ENCODE measurements around the gene REM2. TPM values are rescaled to one million over a fixed set of nuclear protein-coding genes. Genes with fewer than 3 reads are reported as not detected.
"Not testable (repeated sequence)": the region's sequence is repeated elsewhere in the genome, so short reads cannot be mapped to it uniquely, and the experiment has no call there.

The REM2 gene
- total RNA-seq, 2 experiments from 2014 or later: 0.98 to 1.2 TPM

DNA sequence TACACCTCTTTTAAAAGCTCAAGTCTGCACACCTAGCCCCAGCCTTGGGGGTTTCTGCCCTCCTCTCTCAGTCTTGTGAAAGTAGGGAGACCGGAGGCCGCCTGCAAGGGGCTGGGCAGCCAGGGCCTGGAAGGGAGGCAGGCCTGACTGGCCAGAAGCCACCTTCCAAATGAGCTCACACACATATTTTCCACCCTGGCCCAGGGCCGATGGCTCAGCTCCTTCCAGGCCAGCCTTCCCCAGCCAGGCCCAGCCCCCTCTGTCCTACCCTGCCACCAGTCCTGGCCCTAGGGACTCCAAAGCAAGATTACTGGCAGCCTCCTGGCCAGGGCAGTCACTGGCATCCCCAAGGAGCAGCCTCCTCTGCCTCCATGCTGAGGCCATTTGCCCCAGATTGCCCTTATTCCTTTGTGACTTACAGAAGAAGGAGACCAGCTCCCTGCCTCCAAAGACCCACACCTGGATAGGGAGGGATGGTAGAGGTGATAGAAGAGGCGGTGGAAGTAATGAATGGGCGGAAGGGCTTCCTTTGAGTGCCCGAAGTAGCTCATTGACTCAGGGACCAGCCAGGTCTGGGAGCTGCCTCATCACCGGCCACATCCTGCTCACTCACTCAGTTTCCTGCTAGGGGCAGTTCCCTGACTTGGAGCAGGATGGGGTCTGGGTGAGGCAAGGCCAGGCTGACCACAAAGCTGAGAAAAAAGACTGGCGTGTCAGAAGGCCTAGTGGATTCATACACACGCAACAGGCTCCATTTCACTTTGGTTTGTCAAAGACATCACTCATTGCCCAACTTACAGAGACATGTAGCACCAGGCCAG, 31.9 kb upstream of the REM2 start:
- peak; percentile 76 for DNase-seq
- H3K9me3 Mint-ChIP-seq: no peaks in the 10 kb centered on the region
- H3K4me1 Mint-ChIP-seq: peaks cover 37% of the 10 kb centered on the region
- no peak overlapping the region for H3K4me3 Mint-ChIP-seq
- ChIA-PET POLR2A (interaction anchor here (0.7 to 3.2 kb wide), 9 partner anchors 12 to 291 kb away, joined by 3 to 17 read pairs (median 5); partner anchors contain the start of genes LRP10, MRPL52, OXA1L and RBM23), CTCF (interaction anchor here (0.8 to 7.9 kb wide), 18 partner anchors 12 to 295 kb away, joined by 3 to 195 read pairs (median 10); partner anchors contain the start of genes DAD1, LRP10 and MMP14)
- H3K36me3 Mint-ChIP-seq (ENCODE audit: low read depth): peaks cover under 1% of the 10 kb centered on the region
- H3K27ac Mint-ChIP-seq: peak overlapping the region; percentile 63
- H3K27me3 Mint-ChIP-seq: peaks cover 19% of the 10 kb centered on the region

DNA sequence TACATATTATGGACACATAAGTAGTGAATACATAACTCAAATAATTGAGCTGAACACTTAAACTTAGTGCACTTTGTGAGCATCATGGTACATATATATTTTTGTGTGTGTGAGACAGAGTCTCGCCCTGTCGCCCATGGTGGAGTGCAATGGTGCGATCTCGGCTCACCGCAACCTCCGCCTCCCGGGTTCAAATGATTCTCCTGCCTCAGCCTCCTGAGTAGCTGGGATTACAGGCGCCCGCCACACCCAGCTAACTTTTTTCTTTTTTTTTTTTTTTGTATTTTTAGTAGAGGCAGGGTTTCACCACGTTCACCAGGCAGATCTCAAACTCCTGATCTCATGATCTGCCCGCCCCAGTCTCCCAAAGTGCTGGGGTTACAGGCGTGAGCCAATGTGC, 30.8 kb upstream of the REM2 start:
- CTCF ChIA-PET: interaction anchor here (0.6 to 7.9 kb wide), 32 partner anchors 11 to 296 kb away, joined by 3 to 195 read pairs (median 6); partner anchors contain the start of genes ABHD4, DAD1, HAUS4 and LRP10

GRCh38 chr14:22852599-22852939, 30.5 kb upstream of the REM2 start:
- H3K36me3 Mint-ChIP-seq (ENCODE audit: low read depth): peaks cover 3% of the 10 kb centered on the region
- no peak overlapping the region for H3K4me3 Mint-ChIP-seq
- DNase-seq: no peak
- POLR2A ChIA-PET: interaction anchor here (1.1 to 3.2 kb wide), 4 partner anchors 18 to 294 kb away, joined by 3 to 16 read pairs (median 6); partner anchors contain the start of genes LRP10 and RBM23
- CTCF ChIA-PET: interaction anchor here (0.6 to 7.9 kb wide), 33 partner anchors 11 to 689 kb away, joined by 3 to 195 read pairs (median 6); partner anchors contain the start of genes ABHD4, DAD1, HAUS4 and LRP10
- H3K9me3 Mint-ChIP-seq: no peaks in the 10 kb centered on the region
- peak overlapping the region; percentile 44 for H3K27ac Mint-ChIP-seq
- peaks cover 23% of the 10 kb centered on the region for H3K27me3 Mint-ChIP-seq
- peaks cover 43% of the 10 kb centered on the region for H3K4me1 Mint-ChIP-seq

More for the DNA sequence above, 30.8 kb upstream of the REM2 start:
- not testable (repeated sequence) for DNase-seq; H3K36me3 Mint-ChIP-seq (ENCODE audit: low read depth); H3K27ac Mint-ChIP-seq; H3K4me3 Mint-ChIP-seq; H3K9me3 Mint-ChIP-seq
- POLR2A ChIA-PET: interaction anchor here (1.1 to 3.2 kb wide), 4 partner anchors 19 to 294 kb away, joined by 3 to 16 read pairs (median 6); partner anchors contain the start of genes LRP10 and RBM23
- peaks cover 39% of the 10 kb centered on the region for H3K4me1 Mint-ChIP-seq
- H3K27me3 Mint-ChIP-seq: peaks cover 19% of the 10 kb centered on the region

- ChIA-PET CTCF (interaction anchor here (0.6 to 7.9 kb wide), 37 partner anchors 7 to 690 kb away, joined by 3 to 195 read pairs (median 6); partner anchors contain the start of genes ABHD4, DAD1, HAUS4 and LRP10), POLR2A (interaction anchor here (0.6 to 3.2 kb wide), 6 partner anchors 18 to 295 kb away, joined by 3 to 16 read pairs (median 4); partner anchors contain the start of genes LRP10, MRPL52 and RBM23)
- Mint-ChIP-seq H3K27ac (peak overlapping the region; percentile 44), H3K27me3 (peaks cover 23% of the 10 kb centered on the region), H3K36me3 (ENCODE audit: low read depth) (peaks cover 3% of the 10 kb centered on the region), H3K4me1 (peaks cover 46% of the 10 kb centered on the region), H3K9me3 (no peaks in the 10 kb centered on the region), H3K4me3 (peak overlapping the region; percentile 68)
- peak; percentile 90 for DNase-seq
Observed at GRCh38 chr14:22852940-22853767, 29.9 kb upstream of the REM2 start.

GRCh38 chr14:22854296-22854695, 28.7 kb upstream of the REM2 start:
- peaks cover 21% of the 10 kb centered on the region for H3K27me3 Mint-ChIP-seq
- H3K36me3 Mint-ChIP-seq (ENCODE audit: low read depth); H3K9me3 Mint-ChIP-seq; DNase-seq; H3K4me3 Mint-ChIP-seq; H3K27ac Mint-ChIP-seq: not testable (repeated sequence)
- ChIA-PET CTCF (interaction anchor here (0.6 to 7.9 kb wide), 32 partner anchors 9 to 940 kb away, joined by 3 to 195 read pairs (median 5); partner anchors contain the start of genes DAD1, LRP10, MMP14 and MRPL52), POLR2A (interaction anchor here (0.7 to 2.1 kb wide), 5 partner anchors 17 to 297 kb away, joined by 3 to 7 read pairs (median 5); no protein-coding TSS in a partner anchor)
- peaks cover 54% of the 10 kb centered on the region for H3K4me1 Mint-ChIP-seq

GRCh38 chr14:22854963-22855724, 27.9 kb upstream of the REM2 start:
- H3K9me3 Mint-ChIP-seq: no peaks in the 10 kb centered on the region
- H3K4me3 Mint-ChIP-seq: no peak overlapping the region
- no peak overlapping the region for H3K27ac Mint-ChIP-seq
- peaks cover 19% of the 10 kb centered on the region for H3K27me3 Mint-ChIP-seq
- CTCF ChIA-PET: interaction anchor here (0.7 to 7.9 kb wide), 32 partner anchors 8 to 941 kb away, joined by 3 to 195 read pairs (median 4); partner anchors contain the start of genes DAD1, LRP10, MMP14 and MRPL52
- peaks cover 54% of the 10 kb centered on the region for H3K4me1 Mint-ChIP-seq
- DNase-seq: no peak
- H3K36me3 Mint-ChIP-seq (ENCODE audit: low read depth): peaks cover 3% of the 10 kb centered on the region
- POLR2A ChIA-PET: interaction anchor here (0.7 to 2.1 kb wide), 8 partner anchors 16 to 299 kb away, joined by 3 to 7 read pairs (median 3); no protein-coding TSS in a partner anchor

DNA sequence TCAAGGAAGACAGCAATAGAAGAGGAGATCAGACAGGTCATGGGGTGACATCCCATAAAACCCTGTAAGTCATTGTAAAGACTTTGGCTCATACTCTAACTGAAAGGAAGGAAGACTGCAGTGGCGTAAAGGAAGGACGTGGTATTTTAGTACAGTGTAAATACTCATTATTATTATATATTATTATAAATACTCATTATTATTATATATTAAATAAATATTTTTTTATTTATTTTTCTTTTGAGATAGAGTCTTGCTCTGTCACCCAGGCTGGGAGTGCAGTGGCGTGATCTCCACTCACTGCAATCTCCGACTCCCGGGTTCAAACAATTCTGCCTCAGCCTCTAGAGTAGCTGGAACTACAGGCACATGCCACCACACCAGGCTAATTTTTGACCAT, 26.6 kb upstream of the REM2 start:
- H3K9me3 Mint-ChIP-seq: peaks cover 2% of the 10 kb centered on the region
- POLR2A ChIA-PET: no interaction called here
- H3K36me3 Mint-ChIP-seq (ENCODE audit: low read depth): peaks cover 8% of the 10 kb centered on the region
- DNase-seq: no peak
- CTCF ChIA-PET: interaction anchor here (1.5 to 7.9 kb wide), 5 partner anchors 15 to 33 kb away, joined by 6 to 195 read pairs (median 21); partner anchors contain the start of gene LRP10
- peaks cover 45% of the 10 kb centered on the region for H3K4me1 Mint-ChIP-seq
- H3K4me3 Mint-ChIP-seq: no peak overlapping the region
- H3K27ac Mint-ChIP-seq: no peak overlapping the region
- H3K27me3 Mint-ChIP-seq: peaks cover 27% of the 10 kb centered on the region

GRCh38 chr14:22860377-22860776, 22.6 kb upstream of the REM2 start:
- not testable (repeated sequence) for H3K4me3 Mint-ChIP-seq, H3K27ac Mint-ChIP-seq, H3K9me3 Mint-ChIP-seq, DNase-seq
- H3K36me3 Mint-ChIP-seq (ENCODE audit: low read depth): peaks cover 15% of the 10 kb centered on the region
- ChIA-PET POLR2A (interaction anchor here (0.6 to 2.9 kb wide), 2 partner anchors 10 to 163 kb away, joined by 3 to 21 read pairs; partner anchors contain the start of gene LRP10), CTCF (interaction anchor here (0.7 to 8.1 kb wide), 8 partner anchors 7 to 304 kb away, joined by 3 to 62 read pairs (median 13); partner anchors contain the start of gene LRP10)
- peaks cover 36% of the 10 kb centered on the region for H3K27me3 Mint-ChIP-seq
- peaks cover 22% of the 10 kb centered on the region for H3K4me1 Mint-ChIP-seq

- peaks cover 9% of the 10 kb centered on the region for H3K9me3 Mint-ChIP-seq
- H3K27ac Mint-ChIP-seq: no peak overlapping the region
- H3K36me3 Mint-ChIP-seq (ENCODE audit: low read depth): peaks cover 12% of the 10 kb centered on the region
- peaks cover 28% of the 10 kb centered on the region for H3K27me3 Mint-ChIP-seq
- H3K4me3 Mint-ChIP-seq: no peak overlapping the region
- CTCF ChIA-PET: interaction anchor here (0.7 to 8.1 kb wide), 5 partner anchors 8 to 121 kb away, joined by 3 to 62 read pairs (median 3); no protein-coding TSS in a partner anchor
- DNase-seq: no peak
- peaks cover 16% of the 10 kb centered on the region for H3K4me1 Mint-ChIP-seq
- POLR2A ChIA-PET: interaction anchor here (2.1 kb wide), 1 partner anchor 9 kb away, joined by 5 read pairs; the partner anchor contains the start of gene LRP10
Observed at GRCh38 chr14:22861651-22862050, 21.4 kb upstream of the REM2 start.

DNA sequence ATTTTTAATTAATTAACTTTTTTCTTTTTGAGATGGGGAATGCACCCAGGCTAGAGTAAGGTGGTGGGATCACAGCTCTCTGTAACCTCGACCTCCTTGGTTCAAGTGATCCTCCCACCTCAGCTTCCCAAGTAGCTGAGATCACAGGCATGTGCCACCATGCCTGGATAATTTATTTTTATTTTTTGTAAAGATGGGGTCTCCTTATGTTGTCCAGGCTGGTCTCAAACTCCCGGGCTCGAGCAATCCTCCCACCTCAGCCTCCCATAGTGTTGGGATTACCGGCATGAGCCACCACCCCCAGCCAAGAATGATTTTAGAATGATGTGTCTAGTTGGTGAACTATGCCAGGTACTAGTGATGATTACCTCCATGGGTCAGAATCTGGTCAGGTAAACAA, 18.0 kb upstream of the REM2 start:
- Mint-ChIP-seq H3K27me3 (peaks cover 19% of the 10 kb centered on the region), H3K27ac (no peak overlapping the region), H3K9me3 (peaks cover 9% of the 10 kb centered on the region), H3K4me1 (peaks cover 6% of the 10 kb centered on the region), H3K36me3 (ENCODE audit: low read depth) (peaks cover 12% of the 10 kb centered on the region), H3K4me3 (no peak overlapping the region)
- DNase-seq: no peak
- ChIA-PET POLR2A (no interaction called here), CTCF (interaction anchor here (0.8 to 8.1 kb wide), 2 partner anchors 12 to 42 kb away, joined by 3 to 62 read pairs; no protein-coding TSS in a partner anchor)
